Stimulated activated CD8-positive, alpha-beta memory T cell treated with anti-CD3 and anti-CD28 coated beads, Interleukin-12 subunit alpha, Interleukin-12 subunit beta, amount 100 ng/mL, for 1 hour (primary cell): ENCODE results near the gene SLC22A23.

Source experiments
- DNase-seq: peaks from one replicate; pipeline ENCODE4 v3.0.0-alpha.2; 2020; ENCODE audit warnings: low read depth

Gene SLC22A23

GRCh38 chr6:3456898-3457709 is at the start of gene SLC22A23:
Gene SLC22A23 (minus strand): TSS chr6:3457050. CDS start chr6:3456559, 491 bp downstream.
- peak; percentile 54 for DNase-seq

GRCh38 chr6:3506200-3506599 is 49.4 kb upstream of the SLC22A23 start:
- DNase-seq = no peak

- DNase-seq = no peak
These were observed 48.3 kb upstream of the SLC22A23 start for GRCh38 chr6:3504938-3505805.

GRCh38 chr6:3504354-3504753 is 47.5 kb upstream of the SLC22A23 start:
- no peak for DNase-seq

- no peak for DNase-seq
These were observed 45.1 kb upstream of the SLC22A23 start for GRCh38 chr6:3501826-3502500.

- DNase-seq = no peak
These were observed 43.6 kb upstream of the SLC22A23 start for GRCh38 chr6:3500262-3501014.

GRCh38 chr6:3499603-3500002 is 42.8 kb upstream of the SLC22A23 start:
- no peak for DNase-seq

- no peak for DNase-seq
These were observed 39.5 kb upstream of the SLC22A23 start for GRCh38 chr6:3496395-3496794.

- no peak for DNase-seq
These were observed 37.7 kb upstream of the SLC22A23 start for GRCh38 chr6:3494391-3495100.

- no peak for DNase-seq
These were observed 33.8 kb upstream of the SLC22A23 start for GRCh38 chr6:3490625-3490980.

GRCh38 chr6:3489961-3490624 is 33.2 kb upstream of the SLC22A23 start:
- DNase-seq = no peak

GRCh38 chr6:3489027-3489757 is 32.3 kb upstream of the SLC22A23 start:
- DNase-seq = no peak

- no peak for DNase-seq
These were observed 28.1 kb upstream of the SLC22A23 start for GRCh38 chr6:3484946-3485345.

- no peak for DNase-seq
These were observed 27.3 kb upstream of the SLC22A23 start for GRCh38 chr6:3484192-3484591.

- DNase-seq = no peak
These were observed 26.8 kb upstream of the SLC22A23 start for GRCh38 chr6:3483675-3484074.

- no peak for DNase-seq
These were observed 26.0 kb upstream of the SLC22A23 start for GRCh38 chr6:3482869-3483268.

GRCh38 chr6:3481640-3482039 is 24.8 kb upstream of the SLC22A23 start:
- no peak for DNase-seq

- no peak for DNase-seq
These were observed 23.2 kb upstream of the SLC22A23 start for GRCh38 chr6:3480009-3480408.

GRCh38 chr6:3473773-3474172 is 16.9 kb upstream of the SLC22A23 start:
- DNase-seq = no peak

- DNase-seq = no peak
These were observed 14.9 kb upstream of the SLC22A23 start for GRCh38 chr6:3471711-3472110.
